Measurements from ENCODE around the gene RCN1. TPM values are rescaled to one million over a fixed set of nuclear protein-coding genes. Genes with fewer than 3 reads are reported as not detected.

RCN1 gene
- total and polyA plus RNA-seq, 7 experiments from 2014 or later = 5.5 to 26.8 (median 7.0) TPM

DNA sequence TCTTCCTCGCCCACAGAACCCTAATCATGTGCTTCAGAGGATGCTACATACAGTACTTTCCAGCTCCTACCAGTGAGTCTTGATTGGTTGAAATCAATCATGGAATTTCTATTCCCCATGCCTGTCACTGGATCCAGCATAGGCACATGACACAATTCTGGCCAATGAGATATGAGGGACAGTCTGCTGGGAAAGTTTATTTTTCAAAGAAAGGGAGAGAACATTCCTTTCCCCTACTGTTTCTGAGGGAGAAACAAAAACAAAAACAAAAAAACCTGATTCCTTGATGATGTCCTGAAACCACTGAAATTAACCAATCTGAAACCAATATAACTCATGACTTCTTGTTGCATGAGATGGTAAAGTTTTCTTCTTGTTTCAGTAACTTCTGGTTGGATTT, 3.3 kb upstream of the RCN1 start:
- H3K27ac ChIP-seq (ENCODE audit: low read depth, low read length) = no peak overlapping the region

DNA sequence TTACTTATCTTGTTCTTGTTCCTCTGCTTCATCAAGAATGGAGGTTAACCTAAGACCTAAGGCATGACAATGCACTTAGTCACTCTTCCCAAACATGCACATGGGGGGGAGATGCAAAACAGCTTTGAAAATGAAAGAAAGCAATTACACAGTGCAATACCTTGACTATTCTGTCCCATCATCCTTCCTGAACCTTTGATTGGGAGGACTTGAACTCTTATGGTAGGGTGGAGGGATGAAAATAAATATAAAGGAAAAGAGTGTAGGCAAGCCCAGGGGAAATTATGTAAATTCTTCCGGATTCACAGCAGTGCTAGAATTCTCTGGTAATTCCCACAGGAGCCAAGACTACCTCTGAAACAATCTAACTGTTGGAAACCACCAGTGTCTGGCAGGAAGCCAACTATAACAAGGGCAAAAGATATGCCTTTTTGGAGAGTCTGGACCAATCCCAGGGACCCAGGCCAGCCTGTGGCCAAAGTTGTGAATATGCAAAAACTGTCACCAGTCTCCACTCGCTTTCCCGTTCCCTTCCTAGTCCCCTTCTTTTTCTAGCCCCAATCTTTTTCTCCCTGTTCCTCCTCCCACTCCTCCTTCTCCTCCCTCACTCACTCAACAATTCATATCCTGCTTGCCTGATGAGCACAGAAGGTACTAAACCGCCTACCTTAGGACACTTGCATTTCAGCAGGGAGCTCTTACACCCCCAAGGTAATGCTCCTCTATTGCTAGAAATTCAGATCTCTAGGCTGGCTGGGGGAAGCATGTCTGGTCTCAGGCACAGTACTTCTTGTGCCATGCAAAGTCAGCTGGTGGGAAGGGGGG, 2.5 kb upstream of the RCN1 start:
- Mint-ChIP-seq H3K9me3 (peaks cover 0 to 6% (median 0%) of the 10 kb centered on the region in 11 donors), H3K27ac (no peak overlapping the region), H3K36me3 (peaks cover 0 to 5% (median 0%) of the 10 kb centered on the region in 5 donors), H3K4me1 (peaks cover 10 to 25% (median 20%) of the 10 kb centered on the region in 7 donors), H3K4me3 (peak overlapping the region in 1 of 10 donors; percentile 3), H3K27me3 (peaks cover 12 to 30% (median 27%) of the 10 kb centered on the region in 5 donors)
- Histone ChIP-seq H3K4me3 (ENCODE audit: low read length) (no peak overlapping the region), H3K36me3 (ENCODE audit: control insufficient read depth in 2 of 3, insufficient read depth in 3 of 3, low read length in 3 of 3) (peaks cover 0 to 5% (median 0%) of the 10 kb centered on the region in 3 experiments), H3K4me1 (ENCODE audit: control insufficient read depth in 2 of 2, insufficient read depth in 2 of 2, low read length in 2 of 2) (peaks cover 4 to 8% of the 10 kb centered on the region in 2 donors), H3K27me3 (ENCODE audit: control insufficient read depth in 2 of 2, insufficient read depth in 2 of 2, low read length in 2 of 2) (peaks cover 0 to 4% of the 10 kb centered on the region in 2 donors), H3K27ac (ENCODE audit: low read depth, low read length) (no peak overlapping the region), H3K9me3 (ENCODE audit: control insufficient read depth in 2 of 3, low read length in 3 of 3) (no peaks in the 10 kb centered on the region)
- CTCF ChIA-PET = no interaction called here
- no peak for DNase-seq
- intact Hi-C loops (cut with micrococcal nuclease) = no loop called here
- POLR2A ChIA-PET = no interaction called here
- ATAC-seq = no peak

More for the DNA sequence above, 3.3 kb upstream of the RCN1 start:
- peaks cover 4% of the 10 kb centered on the region in 2 donors for H3K4me1 ChIP-seq (ENCODE audit: control insufficient read depth in 2 of 2, insufficient read depth in 2 of 2, low read length in 2 of 2)
- intact Hi-C loops (cut with micrococcal nuclease) = no loop called here
- no peak overlapping the region for H3K4me3 ChIP-seq (ENCODE audit: low read length)
- H3K4me3 Mint-ChIP-seq = no peak overlapping the region
- peaks cover 0 to 4% of the 10 kb centered on the region in 2 donors for H3K27me3 ChIP-seq (ENCODE audit: control insufficient read depth in 2 of 2, insufficient read depth in 2 of 2, low read length in 2 of 2)
- H3K27ac Mint-ChIP-seq = no peak overlapping the region
- peaks cover 0 to 6% (median 0%) of the 10 kb centered on the region in 11 donors for H3K9me3 Mint-ChIP-seq
- DNase-seq = no peak
- H3K4me1 Mint-ChIP-seq = peaks cover 3 to 18% (median 13%) of the 10 kb centered on the region in 7 donors
- CTCF ChIA-PET = interaction anchor here (0.6 kb wide), 1 partner anchor 88 kb away, joined by 4 read pairs; no protein-coding TSS in a partner anchor
- H3K36me3 Mint-ChIP-seq = no peaks in the 10 kb centered on the region
- H3K27me3 Mint-ChIP-seq = peaks cover 12 to 34% (median 27%) of the 10 kb centered on the region in 5 donors
- H3K9me3 ChIP-seq (ENCODE audit: control insufficient read depth in 2 of 3, low read length in 3 of 3) = no peaks in the 10 kb centered on the region
- POLR2A ChIA-PET = no interaction called here
- ATAC-seq = no peak
- peaks cover 0 to 5% (median 0%) of the 10 kb centered on the region in 3 experiments for H3K36me3 ChIP-seq (ENCODE audit: control insufficient read depth in 2 of 3, insufficient read depth in 3 of 3, low read length in 3 of 3)

DNA sequence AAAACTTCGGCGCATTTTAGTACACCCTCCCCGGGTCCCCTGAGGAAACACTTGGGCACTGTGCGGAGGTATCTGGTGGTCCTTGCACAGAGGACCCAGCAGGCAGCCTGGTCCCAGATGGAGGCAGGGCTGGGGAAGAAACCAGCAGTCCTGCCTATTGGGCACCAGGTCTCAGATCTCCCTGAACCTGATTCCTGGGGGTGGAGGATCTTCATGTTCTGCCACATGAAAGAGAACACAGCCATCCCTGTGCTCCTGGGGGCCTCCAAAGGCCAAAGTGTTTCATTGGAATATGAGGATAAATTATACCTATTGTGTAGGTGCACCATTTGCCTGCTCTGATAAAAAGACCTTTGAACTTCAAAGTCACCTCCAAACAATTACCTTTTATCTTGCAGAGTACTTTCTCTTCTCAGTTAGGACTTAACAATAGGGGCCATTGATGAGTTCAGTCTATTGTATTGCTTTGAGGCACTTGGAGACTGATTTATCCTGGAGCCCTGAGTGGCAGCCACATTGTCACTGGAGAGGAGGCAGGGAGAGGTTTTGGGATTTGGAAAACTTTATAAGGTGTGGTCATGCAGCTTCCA, 1.8 kb downstream of the RCN1 start:
- no peak for ATAC-seq
- CTCF ChIA-PET = no interaction called here
- H3K9me3 Mint-ChIP-seq = peaks cover 0 to 5% (median 0%) of the 10 kb centered on the region in 11 donors
- H3K36me3 Mint-ChIP-seq = peaks cover 0 to 27% (median 8%) of the 10 kb centered on the region in 5 donors
- H3K27me3 Mint-ChIP-seq = peaks cover 0 to 9% (median 4%) of the 10 kb centered on the region in 5 donors
- peak overlapping the region; percentile 19 to 81 (median 72) for H3K27ac Mint-ChIP-seq
- no peak for DNase-seq
- POLR2A ChIA-PET = no interaction called here
- peaks cover 15 to 41% (median 30%) of the 10 kb centered on the region in 7 donors for H3K4me1 Mint-ChIP-seq
- Histone ChIP-seq H3K36me3 (ENCODE audit: control insufficient read depth in 2 of 3, insufficient read depth in 3 of 3, low read length in 3 of 3) (peaks cover 0 to 5% (median 0%) of the 10 kb centered on the region in 3 experiments), H3K4me1 (ENCODE audit: control insufficient read depth in 2 of 2, insufficient read depth in 2 of 2, low read length in 2 of 2) (peaks cover 7 to 8% of the 10 kb centered on the region in 2 donors), H3K27ac (ENCODE audit: low read depth, low read length) (no peak overlapping the region), H3K27me3 (ENCODE audit: control insufficient read depth in 2 of 2, insufficient read depth in 2 of 2, low read length in 2 of 2) (no peaks in the 10 kb centered on the region), H3K9me3 (ENCODE audit: control insufficient read depth in 2 of 3, low read length in 3 of 3) (no peaks in the 10 kb centered on the region), H3K4me3 (ENCODE audit: low read length) (no peak overlapping the region)
- H3K4me3 Mint-ChIP-seq = peak overlapping the region; percentile 73 to 89 (median 84)
- intact Hi-C loops (cut with micrococcal nuclease) = loop anchor here in 1 of 2 donors (5.0 kb wide), 2 partner anchors 490 to 585 kb away; partner anchors contain the start of genes EIF3M, ELP4 and IMMP1L

DNA sequence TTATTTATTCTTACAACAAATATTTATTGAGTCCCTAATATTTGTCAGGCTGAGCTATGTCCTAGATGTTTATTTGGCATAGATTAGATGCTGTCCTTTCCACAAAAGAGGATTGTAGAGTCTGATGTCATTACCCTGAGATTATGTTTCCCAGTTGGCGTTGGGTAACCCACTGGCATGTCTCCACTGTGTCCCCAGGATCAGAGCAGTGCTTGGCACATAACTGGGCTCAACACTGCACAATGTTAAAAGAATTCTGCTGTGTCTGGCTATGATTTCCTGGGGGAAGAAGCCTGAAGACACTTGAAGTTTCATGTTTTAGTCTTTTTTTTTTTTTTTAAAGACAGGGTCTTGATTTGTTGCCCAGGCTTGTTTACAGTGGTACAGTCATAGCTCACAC, 4.0 kb downstream of the RCN1 start:
- CTCF ChIA-PET = no interaction called here
- H3K9me3 ChIP-seq (ENCODE audit: control insufficient read depth in 2 of 3, low read length in 3 of 3) = no peaks in the 10 kb centered on the region
- intact Hi-C loops (cut with micrococcal nuclease) = loop anchor here in 1 of 2 donors (5.0 kb wide), 2 partner anchors 487 to 588 kb away; partner anchors contain the start of genes EIF3M, ELP4 and IMMP1L
- ATAC-seq = no peak
- H3K27ac ChIP-seq (ENCODE audit: low read depth, low read length) = no peak overlapping the region
- peaks cover 8 to 15% of the 10 kb centered on the region in 2 donors for H3K4me1 ChIP-seq (ENCODE audit: control insufficient read depth in 2 of 2, insufficient read depth in 2 of 2, low read length in 2 of 2)
- peak overlapping the region in 1 of 9 donors; percentile 17 for H3K27ac Mint-ChIP-seq
- no peak for DNase-seq
- H3K4me1 Mint-ChIP-seq = peaks cover 19 to 43% (median 35%) of the 10 kb centered on the region in 7 donors
- peaks cover 8 to 46% (median 29%) of the 10 kb centered on the region in 5 donors for H3K36me3 Mint-ChIP-seq
- no peaks in the 10 kb centered on the region for H3K27me3 Mint-ChIP-seq
- no peak overlapping the region for H3K4me3 Mint-ChIP-seq
- POLR2A ChIA-PET = no interaction called here
- H3K27me3 ChIP-seq (ENCODE audit: control insufficient read depth in 2 of 2, insufficient read depth in 2 of 2, low read length in 2 of 2) = no peaks in the 10 kb centered on the region
- peaks cover 0 to 2% (median 0%) of the 10 kb centered on the region in 11 donors for H3K9me3 Mint-ChIP-seq
- H3K4me3 ChIP-seq (ENCODE audit: low read length) = no peak overlapping the region
- peaks cover 0 to 5% (median 1%) of the 10 kb centered on the region in 3 experiments for H3K36me3 ChIP-seq (ENCODE audit: control insufficient read depth in 2 of 3, insufficient read depth in 3 of 3, low read length in 3 of 3)

DNA sequence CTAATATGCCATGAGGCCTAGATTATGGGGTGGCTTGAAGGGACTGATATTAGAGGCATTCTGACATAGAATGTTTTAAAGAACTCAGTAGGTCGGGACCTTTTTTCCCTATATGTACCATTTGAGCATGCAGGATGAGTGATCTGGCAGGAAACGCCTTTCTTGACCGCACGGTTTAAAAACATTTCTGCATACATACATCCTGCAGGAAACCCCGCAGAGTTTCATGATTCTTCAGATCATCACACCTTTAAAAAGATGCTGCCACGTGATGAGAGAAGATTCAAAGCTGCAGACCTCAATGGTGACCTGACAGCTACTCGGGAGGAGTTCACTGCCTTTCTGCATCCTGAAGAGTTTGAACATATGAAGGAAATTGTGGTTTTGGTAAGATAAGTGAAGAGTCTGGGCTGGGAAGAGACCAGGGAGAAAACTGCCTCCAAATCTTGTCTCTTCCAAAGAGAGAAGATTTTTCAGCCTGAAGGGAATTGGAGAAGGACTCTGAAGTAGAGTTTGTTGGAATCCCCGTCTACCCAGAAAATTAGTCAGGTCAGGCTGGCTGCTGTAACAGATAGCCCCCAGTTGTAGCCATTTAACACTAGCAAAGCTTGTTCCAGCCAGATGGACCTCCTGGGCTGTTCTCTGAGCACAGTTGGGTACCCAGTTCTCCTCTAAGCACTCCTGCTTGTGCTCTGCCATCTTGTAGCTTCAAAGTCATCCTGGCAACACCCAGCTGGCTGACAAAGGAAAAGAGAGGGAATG, 7.4 kb downstream of the RCN1 start:
- ATAC-seq (no peak), DNase-seq (no peak)
- Mint-ChIP-seq H3K27me3 (no peaks in the 10 kb centered on the region), H3K27ac (peak overlapping the region in 1 of 9 donors; percentile 8), H3K9me3 (peaks cover 0 to 2% (median 0%) of the 10 kb centered on the region in 11 donors), H3K36me3 (peaks cover 8 to 57% (median 40%) of the 10 kb centered on the region in 5 donors), H3K4me3 (peak overlapping the region in 1 of 10 donors; percentile 21), H3K4me1 (peaks cover 8 to 29% (median 20%) of the 10 kb centered on the region in 7 donors)
- no peak overlapping the region for H3K4me3 ChIP-seq (ENCODE audit: low read length)
- H3K27me3 ChIP-seq (ENCODE audit: control insufficient read depth in 2 of 2, insufficient read depth in 2 of 2, low read length in 2 of 2) = no peaks in the 10 kb centered on the region
- H3K9me3 ChIP-seq (ENCODE audit: control insufficient read depth in 2 of 3, low read length in 3 of 3) = no peaks in the 10 kb centered on the region
- intact Hi-C loops (cut with micrococcal nuclease) = no loop called here
- CTCF ChIA-PET = no interaction called here
- no peak overlapping the region for H3K27ac ChIP-seq (ENCODE audit: low read depth, low read length)
- POLR2A ChIA-PET = no interaction called here
- H3K4me1 ChIP-seq (ENCODE audit: control insufficient read depth in 2 of 2, insufficient read depth in 2 of 2, low read length in 2 of 2) = peaks cover 0 to 12% of the 10 kb centered on the region in 2 donors
- peaks cover 0 to 12% (median 0%) of the 10 kb centered on the region in 3 experiments for H3K36me3 ChIP-seq (ENCODE audit: control insufficient read depth in 2 of 3, insufficient read depth in 3 of 3, low read length in 3 of 3)

DNA sequence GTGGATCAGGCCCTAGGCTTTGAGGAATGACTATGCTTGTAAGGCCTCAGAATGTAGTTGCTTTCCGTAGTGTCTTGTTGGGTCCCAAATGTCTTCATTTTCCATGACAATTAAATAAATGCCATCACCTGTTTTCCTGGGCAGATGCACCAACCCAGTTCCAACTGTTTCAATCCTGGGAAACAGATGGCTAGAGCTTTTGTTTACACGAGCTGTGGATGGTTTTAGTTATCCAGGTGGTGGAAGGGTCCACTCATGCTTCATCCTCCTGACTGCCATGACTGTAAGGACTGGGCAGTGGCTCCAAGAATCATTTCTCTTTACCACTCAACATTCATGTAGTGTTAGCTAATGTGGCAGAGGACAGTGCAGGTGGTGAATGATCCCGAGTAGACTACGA, 8.6 kb downstream of the RCN1 start:
- Histone ChIP-seq H3K9me3 (ENCODE audit: control insufficient read depth in 2 of 3, low read length in 3 of 3) (no peaks in the 10 kb centered on the region), H3K36me3 (ENCODE audit: control insufficient read depth in 2 of 3, insufficient read depth in 3 of 3, low read length in 3 of 3) (peaks cover 0 to 12% (median 3%) of the 10 kb centered on the region in 3 experiments), H3K27me3 (ENCODE audit: control insufficient read depth in 2 of 2, insufficient read depth in 2 of 2, low read length in 2 of 2) (no peaks in the 10 kb centered on the region), H3K4me3 (ENCODE audit: low read length) (no peak overlapping the region), H3K4me1 (ENCODE audit: control insufficient read depth in 2 of 2, insufficient read depth in 2 of 2, low read length in 2 of 2) (peaks cover 0 to 12% of the 10 kb centered on the region in 2 donors), H3K27ac (ENCODE audit: low read depth, low read length) (no peak overlapping the region)
- DNase-seq = no peak
- peak overlapping the region in 3 of 9 donors; percentile 13 to 48 (median 46) for H3K27ac Mint-ChIP-seq
- intact Hi-C loops (cut with micrococcal nuclease) = no loop called here
- peaks cover 4 to 19% (median 12%) of the 10 kb centered on the region in 7 donors for H3K4me1 Mint-ChIP-seq
- peaks cover 13 to 57% (median 44%) of the 10 kb centered on the region in 5 donors for H3K36me3 Mint-ChIP-seq
- no peak overlapping the region for H3K4me3 Mint-ChIP-seq
- CTCF ChIA-PET = no interaction called here
- POLR2A ChIA-PET = no interaction called here
- no peak for ATAC-seq
- H3K27me3 Mint-ChIP-seq = no peaks in the 10 kb centered on the region
- H3K9me3 Mint-ChIP-seq = peaks cover 0 to 2% (median 0%) of the 10 kb centered on the region in 11 donors
